Common myeloid progenitor, CD34-positive (primary cell): ENCODE measurements around the gene FGF22.
"Not testable (repeated sequence)": the region's sequence is repeated elsewhere in the genome, so short reads cannot be mapped to it uniquely, and the experiment has no call there.

Source experiments
- CTCF ChIA-PET: fragments of 350-600 bp; sonication (Branson Sonifier 250); formaldehyde crosslinking; loops from one replicate; lab custom pipeline; 2021; ENCODE audit warnings: antibody characterized with exemption; lab: Charles Lee
- POLR2A ChIA-PET: fragments of 350-600 bp; sonication (Branson Sonifier 250); formaldehyde crosslinking; loops from one replicate; lab custom pipeline; 2021; ENCODE audit warnings: antibody characterized with exemption; lab: Charles Lee
- DNase-seq, 3 donors: peaks; one replicate each; pipeline versions ENCODE4 v3.0.0 to v3.0.0-alpha.2; 2013
- H3K27ac ChIP-seq, 2 experiments: 1 replicate in 1 of 2; 2 replicates in 1 of 2; pipeline ENCODE4 v1.7.0; 2013; ENCODE audit warnings: inconsistent platforms in 2 of 2, low read length in 2 of 2, mild to moderate bottlenecking in 2 of 2, low read depth in 1 of 2, moderate library complexity in 1 of 2; ENCODE audit not compliant: severe bottlenecking in 2 of 2, insufficient read depth in 1 of 2, poor library complexity in 1 of 2
- H3K27me3 ChIP-seq, 5 experiments: replicated peaks in 2 of 5; 1 replicate in 3 of 5; 2 replicates in 2 of 5; pipeline versions ENCODE4 v1.6.1 to v1.7.0; 2013; ENCODE audit warnings: low read length in 4 of 5, mild to moderate bottlenecking in 2 of 5, moderate library complexity in 2 of 5, inconsistent platforms in 1 of 5; ENCODE audit not compliant: insufficient read depth in 5 of 5, control insufficient read depth in 4 of 5
- H3K36me3 ChIP-seq, 4 experiments: 1 replicate in 2 of 4; 2 replicates in 2 of 4; pipeline versions ENCODE4 v1.6.1 to v1.7.0; 2013; ENCODE audit warnings: low read length in 3 of 4, control low read depth in 1 of 4, mild to moderate bottlenecking in 1 of 4; ENCODE audit not compliant: control insufficient read depth in 4 of 4, insufficient read depth in 4 of 4
- H3K4me1 ChIP-seq, 4 experiments: 1 replicate in 3 of 4; 2 replicates in 1 of 4; pipeline versions ENCODE4 v1.6.1 to v1.7.1; 2013; ENCODE audit warnings: low read length in 3 of 4, mild to moderate bottlenecking in 3 of 4, control low read depth in 1 of 4, inconsistent platforms in 1 of 4, moderate library complexity in 1 of 4; ENCODE audit not compliant: control insufficient read depth in 4 of 4, insufficient read depth in 4 of 4; ENCODE audit errors: control extremely low read depth in 1 of 4
- H3K4me3 ChIP-seq, 7 experiments: 1 replicate in 4 of 7; 2 replicates in 3 of 7; pipeline versions ENCODE4 v1.5.1 to v1.7.0; 2013; ENCODE audit warnings: mild to moderate bottlenecking in 7 of 7, low read length in 6 of 7, moderate library complexity in 6 of 7, inconsistent platforms in 2 of 7, low read depth in 2 of 7, control low read depth in 1 of 7; ENCODE audit not compliant: insufficient read depth in 4 of 7, control insufficient read depth in 1 of 7; ENCODE audit errors: extremely low read depth in 1 of 7
- H3K9me3 ChIP-seq, 5 experiments: 1 replicate in 4 of 5; 2 replicates in 1 of 5; pipeline versions ENCODE4 v1.6.1 to v1.7.1; 2013; ENCODE audit warnings: low read length in 4 of 5, mild to moderate bottlenecking in 2 of 5, inconsistent platforms in 1 of 5, low read depth in 1 of 5, moderate library complexity in 1 of 5; ENCODE audit not compliant: control insufficient read depth in 4 of 5, insufficient read depth in 2 of 5; ENCODE audit errors: control extremely low read depth in 1 of 5
- WGBS: methylation state at CpG from one replicate; pipeline ENCODE4 v1.1.5; 2013; ENCODE audit not compliant: insufficient coverage; 5-methylcytosine and 5-hydroxymethylcytosine counted together

The FGF22 gene

GRCh38 chr19:601790-602189 lies 37.9 kb upstream of the FGF22 start:
- WGBS, result 93% methylated on average over 14 of the region's 25 CpGs
- no peak overlapping the region for H3K27ac ChIP-seq

GRCh38 chr19:602391-603301 lies 37.0 kb upstream of the FGF22 start:
- H3K27me3 ChIP-seq, result no peaks in the 10 kb centered on the region
- no peak overlapping the region for H3K4me3 ChIP-seq
- POLR2A ChIA-PET, result no interaction called here
- H3K27ac ChIP-seq, result no peak overlapping the region
- H3K4me1 ChIP-seq, result no peaks in the 10 kb centered on the region
- no peak for DNase-seq
- no peaks in the 10 kb centered on the region for H3K36me3 ChIP-seq
- H3K9me3 ChIP-seq, result peaks cover 0 to 6% (median 2%) of the 10 kb centered on the region in 5 experiments
- 91% methylated on average over 28 of the region's 35 CpGs for WGBS
- CTCF ChIA-PET, result no interaction called here

More at GRCh38 chr19:601790-602189, 37.9 kb upstream of the FGF22 start:
- Histone ChIP-seq H3K36me3 (no peaks in the 10 kb centered on the region), H3K4me1 (no peaks in the 10 kb centered on the region), H3K27me3 (no peaks in the 10 kb centered on the region), H3K4me3 (no peak overlapping the region), H3K9me3 (peaks cover 0 to 6% (median 2%) of the 10 kb centered on the region in 5 experiments)
- ChIA-PET POLR2A (no interaction called here), CTCF (no interaction called here)
- no peak for DNase-seq

DNA sequence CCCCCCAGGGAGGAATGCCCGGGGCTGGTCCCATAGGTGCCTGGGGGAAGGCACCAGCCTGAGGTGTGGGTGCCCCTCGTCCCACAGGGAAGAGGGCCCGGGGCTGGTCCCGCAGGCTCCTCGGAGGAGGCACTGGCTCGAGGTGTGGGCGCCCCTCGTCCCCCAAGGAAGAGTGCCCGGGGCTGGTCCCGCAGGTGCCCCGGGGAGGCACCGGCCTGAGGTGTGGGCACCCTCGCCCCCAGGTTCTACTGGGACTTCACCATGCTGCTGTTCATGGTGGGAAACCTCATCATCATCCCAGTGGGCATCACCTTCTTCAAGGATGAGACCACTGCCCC lies 36.4 kb upstream of the FGF22 start:
- H3K4me1 ChIP-seq, DNase-seq, H3K27ac ChIP-seq, H3K36me3 ChIP-seq, H3K4me3 ChIP-seq, CTCF ChIA-PET, H3K27me3 ChIP-seq, POLR2A ChIA-PET, H3K9me3 ChIP-seq: not testable (repeated sequence)
- WGBS, result 97% methylated on average over 10 of the region's 13 CpGs

GRCh38 chr19:603779-604178 lies 35.9 kb upstream of the FGF22 start:
- WGBS, result 94% methylated on average over 5 of the region's 20 CpGs

GRCh38 chr19:604355-604754 lies 35.3 kb upstream of the FGF22 start:
- Histone ChIP-seq H3K4me1 (peaks cover 0 to 10% (median 4%) of the 10 kb centered on the region in 4 experiments), H3K27me3 (no peaks in the 10 kb centered on the region), H3K4me3 (no peak overlapping the region), H3K27ac (no peak overlapping the region), H3K9me3 (peaks cover 0 to 6% (median 2%) of the 10 kb centered on the region in 5 experiments), H3K36me3 (no peaks in the 10 kb centered on the region)
- 100% methylated on average over 2 of the region's 11 CpGs for WGBS
- DNase-seq, result peak; percentile 22 to 41 (median 36)
- ChIA-PET POLR2A (no interaction called here), CTCF (no interaction called here)

More at GRCh38 chr19:603779-604178, 35.9 kb upstream of the FGF22 start:
- H3K36me3 ChIP-seq, H3K9me3 ChIP-seq, H3K4me1 ChIP-seq, CTCF ChIA-PET, H3K27me3 ChIP-seq, H3K4me3 ChIP-seq, POLR2A ChIA-PET, H3K27ac ChIP-seq: not testable (repeated sequence)
- DNase-seq, result peak in 1 of 3 donors; percentile 32

- DNase-seq, result peak in 1 of 3 donors; percentile 56
- CTCF ChIA-PET, H3K9me3 ChIP-seq, H3K36me3 ChIP-seq, H3K27me3 ChIP-seq, POLR2A ChIA-PET, H3K27ac ChIP-seq: not testable (repeated sequence)
- Histone ChIP-seq H3K4me3 (peak overlapping the region in 1 of 7 experiments; percentile 46), H3K4me1 (peaks cover 0 to 20% (median 9%) of the 10 kb centered on the region in 4 experiments)
- WGBS, result 89% methylated on average over 15 of the region's 34 CpGs
These were observed 34.4 kb upstream of the FGF22 start for GRCh38 chr19:605061-605971.
